ENCODE results near the gene YWHAQ.

- TF ChIP-seq CTCF (IDR thresholded peaks at IDR 0.05 in 4 of 5, conservative IDR thresholded peaks at IDR 0.05 in 1 of 5) (no peak), POLR2A (IDR thresholded peaks at IDR 0.05) (no peak)
These were observed 56.5 kb downstream of the YWHAQ start for GRCh38 chr2:9574331-9574730.

Measured in gastrocnemius medialis (tissue), 4 donors.